ENCODE measurements around the gene ACAP3.

The ACAP3 gene

GRCh38 chr1:1310476-1311053, 2.8 kb upstream of the ACAP3 start:
- no peak for DNase-seq (ENCODE audit: low read depth)
- no peak overlapping the region for H3K4me3 ChIP-seq (ENCODE audit: low read depth, low read length)
- TF ChIP-seq, protein P1, sequence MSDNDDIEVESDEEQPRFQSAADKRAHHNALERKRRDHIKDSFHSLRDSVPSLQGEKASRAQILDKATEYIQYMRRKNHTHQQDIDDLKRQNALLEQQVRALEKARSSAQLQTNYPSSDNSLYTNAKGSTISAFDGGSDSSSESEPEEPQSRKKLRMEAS (IDR thresholded peaks at IDR 0.05; ENCODE audit: low read depth, low read length): no peak

- DNase-seq (ENCODE audit: low read depth): no peak
- TF ChIP-seq, protein P1 (IDR thresholded peaks at IDR 0.05; ENCODE audit: low read depth, low read length): no peak
- TF ChIP-seq MYC (IDR thresholded peaks at IDR 0.05; ENCODE audit: low read depth, low read length) (no peak), POLR2A (IDR thresholded peaks at IDR 0.05; ENCODE audit: extremely low read depth, insufficient read length) (no peak), CTCF (IDR thresholded peaks at IDR 0.05; ENCODE audit: low read depth, low read length) (no peak)
- H3K4me3 ChIP-seq (ENCODE audit: low read depth, low read length): no peak overlapping the region
Measured at GRCh38 chr1:1310109-1310385, 2.3 kb upstream of the ACAP3 start.

GRCh38 chr1:1309251-1310108, 1.8 kb upstream of the ACAP3 start:
- DNase-seq (ENCODE audit: low read depth): peak; percentile 51
- TF ChIP-seq CTCF (IDR thresholded peaks at IDR 0.05; ENCODE audit: low read depth, low read length) (no peak), MYC (IDR thresholded peaks at IDR 0.05; ENCODE audit: low read depth, low read length) (no peak), POLR2A (IDR thresholded peaks at IDR 0.05; ENCODE audit: extremely low read depth, insufficient read length) (no peak)
- TF ChIP-seq, protein P1 (IDR thresholded peaks at IDR 0.05; ENCODE audit: low read depth, low read length): no peak
- H3K4me3 ChIP-seq (ENCODE audit: low read depth, low read length): peak overlapping the region; percentile 61

- no peak for DNase-seq (ENCODE audit: low read depth)
- TF ChIP-seq MYC (IDR thresholded peaks at IDR 0.05; ENCODE audit: low read depth, low read length): no peak
- TF ChIP-seq, protein P1 (IDR thresholded peaks at IDR 0.05; ENCODE audit: low read depth, low read length): no peak
- no peak for TF ChIP-seq POLR2A (IDR thresholded peaks at IDR 0.05; ENCODE audit: extremely low read depth, insufficient read length)
- H3K4me3 ChIP-seq (ENCODE audit: low read depth, low read length): peak overlapping the region; percentile 61
Measured at GRCh38 chr1:1308756-1309250, 1.1 kb upstream of the ACAP3 start.

DNA sequence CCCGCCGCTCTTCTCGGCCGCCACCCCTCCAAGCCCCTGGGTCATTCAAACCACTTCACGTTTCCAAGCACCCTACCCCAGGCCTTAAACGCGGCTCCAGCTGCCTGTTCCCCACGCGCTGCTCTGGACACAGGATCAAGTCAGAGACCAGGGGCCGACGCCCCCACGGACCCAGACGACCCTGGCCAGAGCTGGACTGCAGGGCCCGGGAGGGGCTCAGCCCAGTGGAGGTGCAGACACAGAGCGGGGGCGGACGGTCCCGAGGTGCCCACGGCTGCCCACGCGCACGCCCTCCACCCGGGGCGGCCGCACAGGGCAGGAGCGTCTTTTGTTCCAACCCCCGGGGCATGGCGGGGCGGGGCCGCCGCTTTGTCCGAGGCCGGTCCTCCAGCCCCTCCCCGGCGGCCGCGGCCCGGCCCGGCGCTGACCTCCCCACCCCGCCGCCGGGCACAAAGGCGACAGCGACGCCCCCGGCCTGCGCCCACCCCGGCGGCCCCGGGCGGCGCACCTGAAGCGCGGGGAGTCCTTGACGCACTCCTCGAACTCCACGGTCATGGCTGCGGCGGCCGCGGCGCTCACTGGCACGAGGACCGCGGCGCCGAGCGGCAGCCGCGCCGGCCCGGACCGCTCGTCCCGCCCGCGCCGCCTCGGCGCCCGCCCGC, 338 bp downstream of the ACAP3 start:
- TF ChIP-seq CTCF (IDR thresholded peaks at IDR 0.05; ENCODE audit: low read depth, low read length): no peak
- TF ChIP-seq MYC (IDR thresholded peaks at IDR 0.05; ENCODE audit: low read depth, low read length): no peak
- TF ChIP-seq POLR2A (IDR thresholded peaks at IDR 0.05; ENCODE audit: extremely low read depth, insufficient read length): no peak
- TF ChIP-seq, protein P1 (IDR thresholded peaks at IDR 0.05; ENCODE audit: low read depth, low read length): no peak
- peak; percentile 36 for DNase-seq (ENCODE audit: low read depth)
- peak overlapping the region; percentile 58 for H3K4me3 ChIP-seq (ENCODE audit: low read depth, low read length)

GRCh38 chr1:1306661-1307260, 969 bp downstream of the ACAP3 start:
- TF ChIP-seq POLR2A (IDR thresholded peaks at IDR 0.05; ENCODE audit: extremely low read depth, insufficient read length) (no peak), MYC (IDR thresholded peaks at IDR 0.05; ENCODE audit: low read depth, low read length) (no peak), CTCF (IDR thresholded peaks at IDR 0.05; ENCODE audit: low read depth, low read length) (no peak)
- TF ChIP-seq, protein P1 (IDR thresholded peaks at IDR 0.05; ENCODE audit: low read depth, low read length): no peak
- peak overlapping the region; percentile 58 for H3K4me3 ChIP-seq (ENCODE audit: low read depth, low read length)
- DNase-seq (ENCODE audit: low read depth): no peak
